PFSK-1 (cell line): Measurements from ENCODE around the gene FSTL4.

Experiments
- FOXP2 ChIP-seq: optimal IDR thresholded peaks from 2 replicates; pipeline ENCODE3; 2011; ENCODE audit warnings: borderline replicate concordance, control low read depth, inconsistent platforms; ENCODE audit not compliant: insufficient read depth; ENCODE audit errors: extremely low read length, extremely low read depth
- POLR2AphosphoS5 ChIP-seq: IDR thresholded peaks from 2 replicates; pipeline ENCODE4 v1.6.1; 2012; ENCODE audit warnings: low read depth, mild to moderate bottlenecking, control low read depth, low read length, moderate library complexity
- SIN3A ChIP-seq: IDR thresholded peaks from 2 replicates; pipeline ENCODE4 v1.6.1; 2012; ENCODE audit warnings: mild to moderate bottlenecking, low read length, moderate library complexity, borderline replicate concordance; ENCODE audit not compliant: insufficient read depth
- TAF1 ChIP-seq: IDR thresholded peaks from 2 replicates; pipeline ENCODE4 v1.6.1; 2012; ENCODE audit warnings: low read length, control low read depth, borderline replicate concordance; ENCODE audit not compliant: insufficient read depth
- TF ChIP-seq, protein P1 (sequence below), 2 experiments: IDR thresholded peaks; 2 replicates each; pipeline versions ENCODE4 v1.6.1 to v1.8.0; 2011 to 2012; ENCODE audit warnings: low read depth in 2 of 2, low read length in 2 of 2, control low read depth in 1 of 2, inconsistent platforms in 1 of 2, mild to moderate bottlenecking in 1 of 2, moderate library complexity in 1 of 2; ENCODE audit not compliant: insufficient read depth in 1 of 2

FSTL4 gene

DNA sequence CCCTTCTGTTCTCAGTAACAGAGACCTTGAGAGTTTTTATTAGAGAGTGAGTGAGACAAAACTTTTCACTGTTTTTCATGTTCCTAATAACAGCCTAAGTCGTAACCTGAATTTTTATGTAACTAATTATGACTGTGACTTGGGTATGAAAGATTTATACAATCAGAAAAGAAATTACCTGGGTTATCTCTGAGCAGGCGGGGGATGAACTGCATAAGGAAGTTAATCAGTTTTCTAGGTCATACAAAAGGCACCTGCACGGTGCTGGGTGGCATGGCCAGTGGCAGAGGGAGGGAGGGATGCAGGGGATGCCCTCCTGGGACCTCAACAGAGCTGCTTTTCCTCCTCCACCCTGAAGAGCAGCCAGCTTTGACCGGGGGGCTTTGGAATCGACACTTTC is 340.7 kb downstream of the FSTL4 start:
- TF ChIP-seq FOXP2: no peak
- TF ChIP-seq, protein P1, sequence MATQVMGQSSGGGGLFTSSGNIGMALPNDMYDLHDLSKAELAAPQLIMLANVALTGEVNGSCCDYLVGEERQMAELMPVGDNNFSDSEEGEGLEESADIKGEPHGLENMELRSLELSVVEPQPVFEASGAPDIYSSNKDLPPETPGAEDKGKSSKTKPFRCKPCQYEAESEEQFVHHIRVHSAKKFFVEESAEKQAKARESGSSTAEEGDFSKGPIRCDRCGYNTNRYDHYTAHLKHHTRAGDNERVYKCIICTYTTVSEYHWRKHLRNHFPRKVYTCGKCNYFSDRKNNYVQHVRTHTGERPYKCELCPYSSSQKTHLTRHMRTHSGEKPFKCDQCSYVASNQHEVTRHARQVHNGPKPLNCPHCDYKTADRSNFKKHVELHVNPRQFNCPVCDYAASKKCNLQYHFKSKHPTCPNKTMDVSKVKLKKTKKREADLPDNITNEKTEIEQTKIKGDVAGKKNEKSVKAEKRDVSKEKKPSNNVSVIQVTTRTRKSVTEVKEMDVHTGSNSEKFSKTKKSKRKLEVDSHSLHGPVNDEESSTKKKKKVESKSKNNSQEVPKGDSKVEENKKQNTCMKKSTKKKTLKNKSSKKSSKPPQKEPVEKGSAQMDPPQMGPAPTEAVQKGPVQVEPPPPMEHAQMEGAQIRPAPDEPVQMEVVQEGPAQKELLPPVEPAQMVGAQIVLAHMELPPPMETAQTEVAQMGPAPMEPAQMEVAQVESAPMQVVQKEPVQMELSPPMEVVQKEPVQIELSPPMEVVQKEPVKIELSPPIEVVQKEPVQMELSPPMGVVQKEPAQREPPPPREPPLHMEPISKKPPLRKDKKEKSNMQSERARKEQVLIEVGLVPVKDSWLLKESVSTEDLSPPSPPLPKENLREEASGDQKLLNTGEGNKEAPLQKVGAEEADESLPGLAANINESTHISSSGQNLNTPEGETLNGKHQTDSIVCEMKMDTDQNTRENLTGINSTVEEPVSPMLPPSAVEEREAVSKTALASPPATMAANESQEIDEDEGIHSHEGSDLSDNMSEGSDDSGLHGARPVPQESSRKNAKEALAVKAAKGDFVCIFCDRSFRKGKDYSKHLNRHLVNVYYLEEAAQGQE (IDR thresholded peaks at IDR 0.05; ENCODE audit: insufficient read depth in 1 of 2, low read depth in 2 of 2, low read length in 2 of 2): no peak
- no peak for TF ChIP-seq SIN3A
- no peak for TF ChIP-seq POLR2AphosphoS5
- no peak for TF ChIP-seq TAF1

DNA sequence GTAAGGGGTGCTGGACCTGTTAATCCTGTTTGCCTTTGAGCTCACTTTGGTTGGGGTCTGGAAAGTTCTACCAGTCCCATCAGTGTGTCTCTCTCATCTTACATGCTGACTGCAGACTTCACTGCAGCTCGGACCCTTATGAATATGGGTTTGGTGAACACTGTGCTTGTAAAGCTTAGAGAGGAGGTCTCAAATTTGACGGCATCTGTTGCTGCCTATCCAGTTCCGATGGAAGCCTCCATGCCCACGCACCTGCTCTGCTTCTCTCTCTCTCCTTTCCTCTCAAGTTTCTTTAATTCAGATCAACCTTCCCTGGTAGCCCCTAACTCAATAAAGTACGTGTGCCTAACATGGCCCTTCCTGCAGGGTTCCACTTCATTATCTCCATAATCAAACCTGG is 342.6 kb downstream of the FSTL4 start:
- TF ChIP-seq SIN3A: no peak
- TF ChIP-seq FOXP2: no peak
- TF ChIP-seq, protein P1 (IDR thresholded peaks at IDR 0.05; ENCODE audit: insufficient read depth in 1 of 2, low read depth in 2 of 2, low read length in 2 of 2): no peak
- TF ChIP-seq TAF1: no peak
- TF ChIP-seq POLR2AphosphoS5: no peak

DNA sequence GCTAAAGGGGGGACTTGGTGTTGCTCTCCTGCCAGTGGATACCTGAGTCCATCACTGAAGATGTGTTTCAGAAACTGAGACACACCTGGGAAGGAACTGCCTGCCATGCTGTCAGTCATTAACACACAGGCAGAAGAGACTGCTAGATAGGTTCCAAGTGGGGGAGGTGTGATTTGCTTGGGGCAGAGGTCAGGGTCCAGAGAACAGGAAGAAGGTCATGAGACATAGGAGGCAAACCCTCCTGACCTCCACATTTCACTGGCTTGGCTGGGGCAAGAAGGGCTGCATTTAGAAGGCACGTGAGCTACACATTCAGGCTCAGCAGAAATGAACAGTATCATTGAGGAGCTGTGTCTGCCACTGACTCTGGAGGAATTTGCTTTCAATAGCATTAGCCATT is 344.7 kb downstream of the FSTL4 start:
- TF ChIP-seq FOXP2 (no peak), SIN3A (no peak), POLR2AphosphoS5 (no peak), TAF1 (no peak)
- TF ChIP-seq, protein P1 (IDR thresholded peaks at IDR 0.05; ENCODE audit: insufficient read depth in 1 of 2, low read depth in 2 of 2, low read length in 2 of 2): no peak

DNA sequence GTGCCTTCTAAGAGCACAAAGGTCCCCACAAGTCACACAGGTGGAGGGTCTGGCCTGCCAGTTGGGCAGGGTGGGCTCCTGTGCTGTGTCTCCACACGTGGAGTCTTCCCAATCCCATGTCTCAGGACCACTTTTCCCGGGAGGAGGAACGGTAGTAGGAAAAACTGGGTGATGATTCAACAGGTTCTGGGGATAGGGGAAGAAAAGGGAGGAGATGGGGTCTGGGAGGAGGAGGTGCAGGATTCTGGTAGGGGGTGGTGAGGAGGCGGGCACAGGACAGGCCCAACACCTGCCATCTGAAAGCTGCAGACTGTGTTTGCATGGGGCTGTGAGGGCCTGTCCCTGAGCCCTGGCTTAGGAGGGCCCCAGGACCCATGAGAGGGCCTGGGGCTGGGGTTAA is 345.4 kb downstream of the FSTL4 start:
- TF ChIP-seq POLR2AphosphoS5: no peak
- TF ChIP-seq TAF1: no peak
- no peak for TF ChIP-seq SIN3A
- TF ChIP-seq FOXP2: no peak
- TF ChIP-seq, protein P1 (IDR thresholded peaks at IDR 0.05; ENCODE audit: insufficient read depth in 1 of 2, low read depth in 2 of 2, low read length in 2 of 2): no peak

DNA sequence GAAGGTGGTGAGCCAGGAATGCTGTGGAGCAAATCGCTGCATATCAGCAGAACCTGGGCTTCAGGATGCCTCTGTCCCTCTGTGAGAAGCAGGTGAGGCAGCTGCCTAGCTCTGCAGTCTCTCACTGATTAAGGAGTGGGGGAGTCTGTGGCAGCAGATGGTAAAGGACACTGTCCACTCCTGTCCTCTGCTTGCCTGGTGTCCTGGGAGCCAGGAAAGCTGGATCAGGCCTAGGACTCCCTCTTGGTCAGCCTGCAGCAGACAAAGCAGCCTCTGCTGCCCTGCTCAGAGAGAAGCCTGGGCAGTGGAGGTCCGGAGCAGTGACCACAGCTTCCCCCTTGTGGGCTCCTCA is 345.8 kb downstream of the FSTL4 start:
- no peak for TF ChIP-seq SIN3A
- no peak for TF ChIP-seq TAF1
- TF ChIP-seq, protein P1 (IDR thresholded peaks at IDR 0.05; ENCODE audit: insufficient read depth in 1 of 2, low read depth in 2 of 2, low read length in 2 of 2): no peak
- no peak for TF ChIP-seq POLR2AphosphoS5
- no peak for TF ChIP-seq FOXP2
